Osteoblast (primary cell): ENCODE results near the gene DCLRE1B. TPM values are rescaled to one million over a fixed set of nuclear protein-coding genes. Genes with fewer than 3 reads are reported as not detected.

Source experiments
- DNase-seq: peaks from one replicate; pipeline ENCODE4 v3.0.0; 2011; ENCODE audit warnings: low spot score, mixed read lengths; ENCODE audit not compliant: insufficient read length; ENCODE audit errors: missing footprints
- H2AFZ ChIP-seq: 2 replicates; pipeline ENCODE4 v1.6.0; 2011; ENCODE audit warnings: mild to moderate bottlenecking, low read length
- H3K27ac ChIP-seq: 2 replicates; pipeline ENCODE4 v1.5.1; 2011; ENCODE audit warnings: mild to moderate bottlenecking, low read depth, low read length, moderate library complexity
- H3K27me3 ChIP-seq: 2 replicates; pipeline ENCODE4 v1.6.0; 2012; ENCODE audit warnings: mild to moderate bottlenecking, control low read depth, inconsistent platforms, low read length, moderate library complexity; ENCODE audit not compliant: insufficient read depth
- H3K36me3 ChIP-seq: 2 replicates; pipeline ENCODE4 v1.5.1; 2011; ENCODE audit warnings: mild to moderate bottlenecking, low read length, control low read depth, moderate library complexity; ENCODE audit not compliant: insufficient read depth
- H3K4me1 ChIP-seq: 2 replicates; pipeline ENCODE4 v1.5.1; 2011; ENCODE audit warnings: mild to moderate bottlenecking, low read length, control low read depth, moderate library complexity; ENCODE audit not compliant: insufficient read depth
- H3K4me2 ChIP-seq: 2 replicates; pipeline ENCODE4 v1.6.0; 2011; ENCODE audit warnings: mild to moderate bottlenecking, low read length; ENCODE audit not compliant: insufficient read depth
- H3K4me3 ChIP-seq: fragments of 200-600 bp; sonication (generic); 3 replicates; pipeline ENCODE4 v1.5.1; 2012; ENCODE audit warnings: mild to moderate bottlenecking, low read length, inconsistent platforms; ENCODE audit not compliant: insufficient read depth
- H3K79me2 ChIP-seq: 2 replicates; pipeline ENCODE4 v1.6.0; 2012; ENCODE audit warnings: mild to moderate bottlenecking, low read length, control low read depth, inconsistent platforms; ENCODE audit not compliant: insufficient read depth
- H3K9me3 ChIP-seq: 2 replicates; pipeline ENCODE4 v1.5.1; 2011; ENCODE audit warnings: low read depth, low read length, control low read depth
- H4K20me1 ChIP-seq: 2 replicates; pipeline ENCODE4 v1.6.0; 2012; ENCODE audit warnings: mild to moderate bottlenecking, low read length, control low read depth; ENCODE audit not compliant: insufficient read depth
- CTCF ChIP-seq: IDR thresholded peaks from 2 replicates; pipeline ENCODE4 v1.5.1; 2011; ENCODE audit warnings: mild to moderate bottlenecking, low read depth, low read length, moderate library complexity; ENCODE audit errors: extremely low read depth
- total RNA-seq: library from RNA; depleted of rRNA; stranded (reverse); fragments of >200 nt; gene quantifications from 2 replicates; pipeline ENCODE4 v1.2.3, GENCODE V29; 2012

Gene DCLRE1B
- total RNA-seq, 1 donor = 3.6 TPM

- DNase-seq = peak; percentile 95
- H3K27ac ChIP-seq = peak within 1 kb of the TSS; percentile 95
- peak within 1 kb of the TSS; percentile 98 for H3K4me3 ChIP-seq
- H3K9me3 ChIP-seq = no peaks in the 10 kb centered on the region
- H3K4me2 ChIP-seq = peak within 1 kb of the TSS; percentile 95
- H3K36me3 ChIP-seq = peaks cover 3% of the 10 kb centered on the region
- H3K79me2 ChIP-seq = peaks cover 45% of the 10 kb centered on the region
- peaks cover 26% of the 10 kb centered on the region for H3K4me1 ChIP-seq
- H2AFZ ChIP-seq = peak within 1 kb of the TSS; percentile 97
- H4K20me1 ChIP-seq = peaks cover 37% of the 10 kb centered on the region
- no peaks in the 10 kb centered on the region for H3K27me3 ChIP-seq
- TF ChIP-seq CTCF = no peak
These were observed 24.0 kb downstream of the DCLRE1B start, which contains the start of gene HIPK1 for GRCh38 chr1:113928941-113929749. Gene HIPK1 (plus strand): TSS chr1:113929324.

- TF ChIP-seq CTCF = no peak
- peaks cover 26% of the 10 kb centered on the region for H3K4me1 ChIP-seq
- peak overlapping the region; percentile 95 for H3K4me2 ChIP-seq
- no peaks in the 10 kb centered on the region for H3K27me3 ChIP-seq
- DNase-seq = peak; percentile 88
- peak overlapping the region; percentile 98 for H3K4me3 ChIP-seq
- peaks cover 53% of the 10 kb centered on the region for H3K79me2 ChIP-seq
- peak overlapping the region; percentile 92 for H3K27ac ChIP-seq
- no peaks in the 10 kb centered on the region for H3K9me3 ChIP-seq
- H3K36me3 ChIP-seq = peaks cover 3% of the 10 kb centered on the region
- H2AFZ ChIP-seq = peak overlapping the region; percentile 73
- H4K20me1 ChIP-seq = peaks cover 44% of the 10 kb centered on the region
These were observed 24.8 kb downstream of the DCLRE1B start for GRCh38 chr1:113929750-113930498.

- Histone ChIP-seq H3K4me2 (peak overlapping the region; percentile 95), H3K4me3 (peak overlapping the region; percentile 98), H3K27me3 (no peaks in the 10 kb centered on the region), H3K36me3 (peaks cover 3% of the 10 kb centered on the region), H3K79me2 (peaks cover 60% of the 10 kb centered on the region), H4K20me1 (peaks cover 51% of the 10 kb centered on the region), H3K27ac (peak overlapping the region; percentile 92), H3K4me1 (peaks cover 26% of the 10 kb centered on the region), H2AFZ (peak overlapping the region; percentile 73), H3K9me3 (no peaks in the 10 kb centered on the region)
- DNase-seq = peak; percentile 85
- TF ChIP-seq CTCF = no peak
These were observed 25.5 kb downstream of the DCLRE1B start for GRCh38 chr1:113930499-113931161.
